Measurements from ENCODE around the gene UNG. TPM values are rescaled to one million over a fixed set of nuclear protein-coding genes. Genes with fewer than 3 reads are reported as not detected.
A peak's percentile ranks its signal among the peaks of the same experiment; 100 is the strongest.

UNG gene
- total and polyA plus RNA-seq, 9 of the 15 experiments (the other 6 are each of a cell fraction or from before 2014, with no cell fraction given) = 8.4 to 59.8 (median 41.0) TPM

DNA sequence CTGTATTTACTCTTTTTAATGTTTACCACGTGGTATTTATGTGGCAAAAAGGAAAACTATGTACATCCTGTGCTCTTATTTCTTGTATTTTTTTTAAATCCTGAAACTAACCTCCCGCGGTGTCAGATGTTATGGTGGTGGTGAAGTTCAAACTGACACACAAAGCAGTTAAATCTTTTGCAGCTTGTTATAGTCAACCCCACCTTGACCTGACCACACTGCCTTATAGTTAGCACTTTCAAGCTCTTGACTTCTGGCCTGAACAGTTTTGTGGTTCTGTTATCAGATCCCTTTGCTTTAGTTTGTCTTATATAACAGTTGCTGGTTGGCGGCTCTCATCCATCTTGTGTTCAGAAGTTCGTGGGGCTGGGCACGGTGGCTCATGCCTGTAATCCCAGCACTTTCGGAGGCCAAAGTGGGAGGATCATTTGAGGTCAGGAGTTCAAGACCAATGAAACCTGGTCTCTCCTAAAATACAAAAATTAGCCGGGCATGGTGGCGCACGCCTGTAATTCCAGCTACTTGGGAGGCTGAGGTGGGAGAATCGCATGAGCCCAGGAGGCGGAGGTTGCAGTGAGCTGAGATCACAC is 2.1 kb downstream of the UNG start:
- ATAC-seq = no peak
- CTCF ChIA-PET (ENCODE audit: low intra/inter-chr PET ratio) = no interaction called here
- Histone ChIP-seq H3K4me1 (replicated peaks in 1 of 2; ENCODE audit: control insufficient read depth in 2 of 2, insufficient read depth in 2 of 2, low read length in 2 of 2) (peaks cover 5 to 19% of the 10 kb centered on the region in 2 experiments; a peak in 3 of 5 replicates), H3K36me3 (ENCODE audit: control insufficient read depth, insufficient read depth, low read length) (peaks cover 58% of the 10 kb centered on the region; the same call in 2 of the 3 replicates), H3K9me3 (replicated peaks; ENCODE audit: control insufficient read depth, insufficient read depth, low read depth, low read length) (no peaks in the 10 kb centered on the region), H4K20me1 (replicated peaks; ENCODE audit: control insufficient read depth, insufficient read depth, low read length) (no peaks in the 10 kb centered on the region), H3K9ac (ENCODE audit: insufficient read depth in 1 of 2, low read depth in 2 of 2, low read length in 2 of 2) (no peak overlapping the region), H3K9me1 (ENCODE audit: control insufficient read depth, insufficient read depth, low read length) (no peaks in the 10 kb centered on the region), H3K27me3 (ENCODE audit: control insufficient read depth in 2 of 2, insufficient read depth in 2 of 2, low read length in 2 of 2) (no peaks in the 10 kb centered on the region), H3K4me2 (ENCODE audit: insufficient read depth, low read length) (no peak overlapping the region), H3K4me3 (no peak overlapping the region), H3K79me2 (ENCODE audit: control insufficient read depth, insufficient read depth, low read length) (peaks cover 11% of the 10 kb centered on the region), H3K27ac (ENCODE audit: extremely low read depth, low read depth, low read length) (no peak overlapping the region), H2AFZ (ENCODE audit: low read depth, low read length) (no peak overlapping the region)
- BruUV-seq (replicated peaks) = no TSS peak
- no peak for FAIRE-seq
- no peak for TF ChIP-seq HNRNPUL1 (IDR thresholded peaks at IDR 0.05; ENCODE audit: low read length)
- peak; percentile 59; the same call in 1 of the 2 replicates for TF ChIP-seq HMBOX1 (IDR thresholded peaks at IDR 0.05)
- 75% methylated on average over 8 of the region's 12 CpGs for WGBS (ENCODE audit: insufficient coverage, low coverage, missing lambda C conversion rate)
- in situ Hi-C loops (cut with MboI) (loop anchor here (10.0 kb wide), 1 partner anchor 435 kb away; no protein-coding TSS in a partner anchor), intact Hi-C loops (cut with micrococcal nuclease) (loop anchor here (10.0 kb wide), 3 partner anchors 85 to 435 kb away; no protein-coding TSS in a partner anchor)
- POLR2A ChIA-PET = interaction anchor here (0.6 to 0.9 kb wide), 5 partner anchors 17 to 550 kb away, joined by 3 to 4 read pairs (median 3); partner anchors contain the start of gene ACACB
- no peak for DNase-seq (ENCODE audit: extremely low read depth in 1 of 4, low spot score in 3 of 4)

GRCh38 chr12:109100741-109101140 is 3.3 kb downstream of the UNG start:
- no peak overlapping the region for H3K4me3 ChIP-seq
- DNase-seq (ENCODE audit: extremely low read depth in 1 of 4, low spot score in 3 of 4) (no peak), ATAC-seq (no peak), FAIRE-seq (no peak)
- H3K36me3 ChIP-seq (ENCODE audit: control insufficient read depth, insufficient read depth, low read length) = peaks cover 70% of the 10 kb centered on the region; the same call in 2 of the 3 replicates
- BruUV-seq (replicated peaks) = no TSS peak
- no peaks in the 10 kb centered on the region for H3K9me3 ChIP-seq (replicated peaks; ENCODE audit: control insufficient read depth, insufficient read depth, low read depth, low read length)
- H3K79me2 ChIP-seq (ENCODE audit: control insufficient read depth, insufficient read depth, low read length) = peaks cover 11% of the 10 kb centered on the region
- WGBS (ENCODE audit: insufficient coverage, low coverage, missing lambda C conversion rate) = 96% methylated on average over 4 of the region's 4 CpGs
- no peaks in the 10 kb centered on the region for H3K9me1 ChIP-seq (ENCODE audit: control insufficient read depth, insufficient read depth, low read length)
- TF ChIP-seq MEF2D (tag; conservative IDR thresholded peaks at IDR 0.05; ENCODE audit: low read depth) (no peak), TARDBP (IDR thresholded peaks at IDR 0.05) (no peak), KLF1 (tag; IDR thresholded peaks at IDR 0.05) (no peak), CCNT2 (IDR thresholded peaks at IDR 0.05; ENCODE audit: borderline replicate concordance, extremely low read depth, insufficient read length, low read depth, low read length) (no peak), DLX4 (CRISPR knock-in tag; IDR thresholded peaks at IDR 0.05) (no peak), ZBTB1 (CRISPR knock-in tag; IDR thresholded peaks at IDR 0.05; ENCODE audit: borderline replicate concordance, low read depth) (no peak), KDM1A (IDR thresholded peaks at IDR 0.05) (no peak)
- TF ChIP-seq, protein P1, sequence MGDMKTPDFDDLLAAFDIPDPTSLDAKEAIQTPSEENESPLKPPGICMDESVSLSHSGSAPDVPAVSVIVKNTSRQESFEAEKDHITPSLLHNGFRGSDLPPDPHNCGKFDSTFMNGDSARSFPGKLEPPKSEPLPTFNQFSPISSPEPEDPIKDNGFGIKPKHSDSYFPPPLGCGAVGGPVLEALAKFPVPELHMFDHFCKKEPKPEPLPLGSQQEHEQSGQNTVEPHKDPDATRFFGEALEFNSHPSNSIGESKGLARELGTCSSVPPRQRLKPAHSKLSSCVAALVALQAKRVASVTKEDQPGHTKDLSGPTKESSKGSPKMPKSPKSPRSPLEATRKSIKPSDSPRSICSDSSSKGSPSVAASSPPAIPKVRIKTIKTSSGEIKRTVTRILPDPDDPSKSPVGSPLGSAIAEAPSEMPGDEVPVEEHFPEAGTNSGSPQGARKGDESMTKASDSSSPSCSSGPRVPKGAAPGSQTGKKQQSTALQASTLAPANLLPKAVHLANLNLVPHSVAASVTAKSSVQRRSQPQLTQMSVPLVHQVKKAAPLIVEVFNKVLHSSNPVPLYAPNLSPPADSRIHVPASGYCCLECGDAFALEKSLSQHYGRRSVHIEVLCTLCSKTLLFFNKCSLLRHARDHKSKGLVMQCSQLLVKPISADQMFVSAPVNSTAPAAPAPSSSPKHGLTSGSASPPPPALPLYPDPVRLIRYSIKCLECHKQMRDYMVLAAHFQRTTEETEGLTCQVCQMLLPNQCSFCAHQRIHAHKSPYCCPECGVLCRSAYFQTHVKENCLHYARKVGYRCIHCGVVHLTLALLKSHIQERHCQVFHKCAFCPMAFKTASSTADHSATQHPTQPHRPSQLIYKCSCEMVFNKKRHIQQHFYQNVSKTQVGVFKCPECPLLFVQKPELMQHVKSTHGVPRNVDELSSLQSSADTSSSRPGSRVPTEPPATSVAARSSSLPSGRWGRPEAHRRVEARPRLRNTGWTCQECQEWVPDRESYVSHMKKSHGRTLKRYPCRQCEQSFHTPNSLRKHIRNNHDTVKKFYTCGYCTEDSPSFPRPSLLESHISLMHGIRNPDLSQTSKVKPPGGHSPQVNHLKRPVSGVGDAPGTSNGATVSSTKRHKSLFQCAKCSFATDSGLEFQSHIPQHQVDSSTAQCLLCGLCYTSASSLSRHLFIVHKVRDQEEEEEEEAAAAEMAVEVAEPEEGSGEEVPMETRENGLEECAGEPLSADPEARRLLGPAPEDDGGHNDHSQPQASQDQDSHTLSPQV (IDR thresholded peaks at IDR 0.05) = no peak
- H4K20me1 ChIP-seq (replicated peaks; ENCODE audit: control insufficient read depth, insufficient read depth, low read length) = no peaks in the 10 kb centered on the region
- H3K4me2 ChIP-seq (ENCODE audit: insufficient read depth, low read length) = no peak overlapping the region
- no peak overlapping the region for H3K9ac ChIP-seq (ENCODE audit: insufficient read depth in 1 of 2, low read depth in 2 of 2, low read length in 2 of 2)
- no peak overlapping the region for H3K27ac ChIP-seq (ENCODE audit: extremely low read depth, low read depth, low read length)
- ChIA-PET POLR2A (no interaction called here), CTCF (ENCODE audit: low intra/inter-chr PET ratio) (no interaction called here)
- intact Hi-C loops (cut with micrococcal nuclease) (no loop called here), in situ Hi-C loops (cut with MboI) (no loop called here)
- peaks cover 5 to 19% of the 10 kb centered on the region in 2 experiments; a peak in 3 of 5 replicates for H3K4me1 ChIP-seq (replicated peaks in 1 of 2; ENCODE audit: control insufficient read depth in 2 of 2, insufficient read depth in 2 of 2, low read length in 2 of 2)
- no peak overlapping the region for H2AFZ ChIP-seq (ENCODE audit: low read depth, low read length)
- H3K27me3 ChIP-seq (ENCODE audit: control insufficient read depth in 2 of 2, insufficient read depth in 2 of 2, low read length in 2 of 2) = no peaks in the 10 kb centered on the region

Measured in K562 (cell line).